ENCODE results near the gene SERAC1. TPM values are rescaled to one million over a fixed set of nuclear protein-coding genes. Genes with fewer than 3 reads are reported as not detected.

SERAC1 gene
- total and polyA plus RNA-seq, 4 donors = 2.0 to 4.4 (median 2.3) TPM

- H3K36me3 ChIP-seq (ENCODE audit: control insufficient read depth in 4 of 4, insufficient read depth in 3 of 4, low read depth in 1 of 4, low read length in 3 of 4) = peaks cover 3 to 44% (median 21%) of the 10 kb centered on the region in 4 donors
- no peaks in the 10 kb centered on the region for H3K4me1 ChIP-seq (ENCODE audit: control insufficient read depth in 4 of 4, insufficient read depth in 4 of 4, low read length in 3 of 4)
- DNase-seq (ENCODE audit: low spot score) = no peak
- no peak overlapping the region for H3K4me3 ChIP-seq (ENCODE audit: low read depth in 1 of 3, low read length in 3 of 3)
- H3K9me3 ChIP-seq (ENCODE audit: control insufficient read depth in 4 of 4, low read length in 3 of 4) = no peaks in the 10 kb centered on the region
- no peak overlapping the region for H3K9ac ChIP-seq (ENCODE audit: low read depth in 1 of 2, low read length in 2 of 2)
- no peak overlapping the region for H3K27ac ChIP-seq (ENCODE audit: low read depth in 1 of 2, low read length in 2 of 2)
- no peaks in the 10 kb centered on the region for H3K27me3 ChIP-seq (ENCODE audit: control insufficient read depth in 4 of 4, insufficient read depth in 4 of 4, low read length in 3 of 4)
- TF ChIP-seq YY1 (IDR thresholded peaks at IDR 0.05) = no peak
- TF ChIP-seq JUND (IDR thresholded peaks at IDR 0.05) = no peak
- no peak for TF ChIP-seq CTCF (IDR thresholded peaks at IDR 0.05; ENCODE audit: low read depth, low read length, missing input control)
- TF ChIP-seq GABPA (IDR thresholded peaks at IDR 0.05 in 1 of 2, conservative IDR thresholded peaks at IDR 0.05 in 1 of 2) = no peak
- TF ChIP-seq, protein P1, sequence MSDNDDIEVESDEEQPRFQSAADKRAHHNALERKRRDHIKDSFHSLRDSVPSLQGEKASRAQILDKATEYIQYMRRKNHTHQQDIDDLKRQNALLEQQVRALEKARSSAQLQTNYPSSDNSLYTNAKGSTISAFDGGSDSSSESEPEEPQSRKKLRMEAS (IDR thresholded peaks at IDR 0.05) = no peak
- TF ChIP-seq TAF1 (conservative IDR thresholded peaks at IDR 0.05) = no peak
- no peak for TF ChIP-seq HNF4G (IDR thresholded peaks at IDR 0.05)
- TF ChIP-seq SP1 (IDR thresholded peaks at IDR 0.05) = no peak
- no peak for TF ChIP-seq FOXA1 (IDR thresholded peaks at IDR 0.05)
- no peak for TF ChIP-seq RAD21 (IDR thresholded peaks at IDR 0.05)
- TF ChIP-seq NR2F2 (IDR thresholded peaks at IDR 0.05) = no peak
- no peak for TF ChIP-seq FOXA2 (IDR thresholded peaks at IDR 0.05)
- no peak for TF ChIP-seq EGR1 (IDR thresholded peaks at IDR 0.05; ENCODE audit: low read depth in 2 of 2)
- TF ChIP-seq HNF4A (conservative IDR thresholded peaks at IDR 0.05) = no peak
- TF ChIP-seq ATF3 (IDR thresholded peaks at IDR 0.05) = no peak
- TF ChIP-seq, protein P2, sequence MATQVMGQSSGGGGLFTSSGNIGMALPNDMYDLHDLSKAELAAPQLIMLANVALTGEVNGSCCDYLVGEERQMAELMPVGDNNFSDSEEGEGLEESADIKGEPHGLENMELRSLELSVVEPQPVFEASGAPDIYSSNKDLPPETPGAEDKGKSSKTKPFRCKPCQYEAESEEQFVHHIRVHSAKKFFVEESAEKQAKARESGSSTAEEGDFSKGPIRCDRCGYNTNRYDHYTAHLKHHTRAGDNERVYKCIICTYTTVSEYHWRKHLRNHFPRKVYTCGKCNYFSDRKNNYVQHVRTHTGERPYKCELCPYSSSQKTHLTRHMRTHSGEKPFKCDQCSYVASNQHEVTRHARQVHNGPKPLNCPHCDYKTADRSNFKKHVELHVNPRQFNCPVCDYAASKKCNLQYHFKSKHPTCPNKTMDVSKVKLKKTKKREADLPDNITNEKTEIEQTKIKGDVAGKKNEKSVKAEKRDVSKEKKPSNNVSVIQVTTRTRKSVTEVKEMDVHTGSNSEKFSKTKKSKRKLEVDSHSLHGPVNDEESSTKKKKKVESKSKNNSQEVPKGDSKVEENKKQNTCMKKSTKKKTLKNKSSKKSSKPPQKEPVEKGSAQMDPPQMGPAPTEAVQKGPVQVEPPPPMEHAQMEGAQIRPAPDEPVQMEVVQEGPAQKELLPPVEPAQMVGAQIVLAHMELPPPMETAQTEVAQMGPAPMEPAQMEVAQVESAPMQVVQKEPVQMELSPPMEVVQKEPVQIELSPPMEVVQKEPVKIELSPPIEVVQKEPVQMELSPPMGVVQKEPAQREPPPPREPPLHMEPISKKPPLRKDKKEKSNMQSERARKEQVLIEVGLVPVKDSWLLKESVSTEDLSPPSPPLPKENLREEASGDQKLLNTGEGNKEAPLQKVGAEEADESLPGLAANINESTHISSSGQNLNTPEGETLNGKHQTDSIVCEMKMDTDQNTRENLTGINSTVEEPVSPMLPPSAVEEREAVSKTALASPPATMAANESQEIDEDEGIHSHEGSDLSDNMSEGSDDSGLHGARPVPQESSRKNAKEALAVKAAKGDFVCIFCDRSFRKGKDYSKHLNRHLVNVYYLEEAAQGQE (IDR thresholded peaks at IDR 0.05) = no peak
- 88% methylated on average over 32 of the region's 32 CpGs for WGBS
These were observed 81.4 kb downstream of the SERAC1 start for GRCh38 chr6:158086504-158087223.

DNA sequence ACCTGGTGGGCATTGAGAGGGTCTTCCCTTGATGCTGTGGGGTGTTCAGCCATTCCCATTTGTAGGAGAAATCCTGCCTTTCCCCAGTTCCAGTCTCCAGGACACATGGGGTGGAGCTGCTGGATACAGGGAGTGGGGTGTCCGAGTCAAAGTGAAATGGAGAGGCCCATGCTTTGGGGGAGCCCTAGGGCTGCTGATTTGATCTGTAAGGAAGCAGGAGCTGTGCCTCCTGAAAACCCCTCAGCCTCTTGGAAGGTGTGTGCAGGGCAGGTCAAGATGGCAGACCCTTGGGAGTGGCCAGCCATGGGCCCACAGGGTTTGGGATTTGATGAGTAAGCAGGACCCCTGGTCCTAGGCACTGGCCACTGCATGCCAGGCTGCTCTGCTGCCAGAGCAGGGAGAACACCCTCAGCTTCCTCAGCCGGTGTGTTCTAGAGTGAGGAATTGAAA is 82.0 kb downstream of the SERAC1 start:
- 94% methylated on average over 2 of the region's 2 CpGs for WGBS
- Histone ChIP-seq H3K4me1 (ENCODE audit: control insufficient read depth in 4 of 4, insufficient read depth in 4 of 4, low read length in 3 of 4) (no peaks in the 10 kb centered on the region), H3K36me3 (ENCODE audit: control insufficient read depth in 4 of 4, insufficient read depth in 3 of 4, low read depth in 1 of 4, low read length in 3 of 4) (peaks cover 3 to 45% (median 24%) of the 10 kb centered on the region in 4 donors), H3K9me3 (ENCODE audit: control insufficient read depth in 4 of 4, low read length in 3 of 4) (no peaks in the 10 kb centered on the region), H3K27ac (ENCODE audit: low read depth in 1 of 2, low read length in 2 of 2) (no peak overlapping the region), H3K27me3 (ENCODE audit: control insufficient read depth in 4 of 4, insufficient read depth in 4 of 4, low read length in 3 of 4) (no peaks in the 10 kb centered on the region), H3K4me3 (ENCODE audit: low read depth in 1 of 3, low read length in 3 of 3) (no peak overlapping the region), H3K9ac (ENCODE audit: low read depth in 1 of 2, low read length in 2 of 2) (no peak overlapping the region)
- DNase-seq (ENCODE audit: low spot score) = no peak
- TF ChIP-seq RXRA (IDR thresholded peaks at IDR 0.05) = no peak
- no peak for TF ChIP-seq FOXA1 (IDR thresholded peaks at IDR 0.05)
- TF ChIP-seq TAF1 (conservative IDR thresholded peaks at IDR 0.05) = no peak
- TF ChIP-seq, protein P3, sequence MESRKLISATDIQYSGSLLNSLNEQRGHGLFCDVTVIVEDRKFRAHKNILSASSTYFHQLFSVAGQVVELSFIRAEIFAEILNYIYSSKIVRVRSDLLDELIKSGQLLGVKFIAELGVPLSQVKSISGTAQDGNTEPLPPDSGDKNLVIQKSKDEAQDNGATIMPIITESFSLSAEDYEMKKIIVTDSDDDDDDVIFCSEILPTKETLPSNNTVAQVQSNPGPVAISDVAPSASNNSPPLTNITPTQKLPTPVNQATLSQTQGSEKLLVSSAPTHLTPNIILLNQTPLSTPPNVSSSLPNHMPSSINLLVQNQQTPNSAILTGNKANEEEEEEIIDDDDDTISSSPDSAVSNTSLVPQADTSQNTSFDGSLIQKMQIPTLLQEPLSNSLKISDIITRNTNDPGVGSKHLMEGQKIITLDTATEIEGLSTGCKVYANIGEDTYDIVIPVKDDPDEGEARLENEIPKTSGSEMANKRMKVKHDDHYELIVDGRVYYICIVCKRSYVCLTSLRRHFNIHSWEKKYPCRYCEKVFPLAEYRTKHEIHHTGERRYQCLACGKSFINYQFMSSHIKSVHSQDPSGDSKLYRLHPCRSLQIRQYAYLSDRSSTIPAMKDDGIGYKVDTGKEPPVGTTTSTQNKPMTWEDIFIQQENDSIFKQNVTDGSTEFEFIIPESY (IDR thresholded peaks at IDR 0.05) = no peak
- TF ChIP-seq NR2F2 (IDR thresholded peaks at IDR 0.05) = no peak
- TF ChIP-seq YY1 (IDR thresholded peaks at IDR 0.05) = no peak
- no peak for TF ChIP-seq GABPA (IDR thresholded peaks at IDR 0.05 in 1 of 2, conservative IDR thresholded peaks at IDR 0.05 in 1 of 2)
- no peak for TF ChIP-seq ATF3 (IDR thresholded peaks at IDR 0.05)
- no peak for TF ChIP-seq HNF4G (IDR thresholded peaks at IDR 0.05)
- no peak for TF ChIP-seq RAD21 (IDR thresholded peaks at IDR 0.05)
- TF ChIP-seq CTCF (IDR thresholded peaks at IDR 0.05; ENCODE audit: low read depth, low read length, missing input control) = no peak
- TF ChIP-seq EGR1 (IDR thresholded peaks at IDR 0.05; ENCODE audit: low read depth in 2 of 2) = no peak
- TF ChIP-seq JUND (IDR thresholded peaks at IDR 0.05) = no peak
- TF ChIP-seq FOXA2 (IDR thresholded peaks at IDR 0.05) = no peak
- no peak for TF ChIP-seq SP1 (IDR thresholded peaks at IDR 0.05)
- TF ChIP-seq, protein P1 (IDR thresholded peaks at IDR 0.05) = no peak
